Lung microvascular endothelial cell (primary cell): Measurements from ENCODE around the gene FRG1. TPM values are rescaled to one million over a fixed set of nuclear protein-coding genes. Genes with fewer than 3 reads are reported as not detected.
"Not testable (repeated sequence)": the region's sequence is repeated elsewhere in the genome, so short reads cannot be mapped to it uniquely, and the experiment has no call there.

Experiments
- DNase-seq, 2 donors: peaks; one replicate each; pipeline versions ENCODE4 v3.0.0 to v3.0.0-alpha.2; 2010; ENCODE audit warnings: low read depth in 2 of 2
- total RNA-seq: library from RNA; depleted of rRNA; stranded (reverse); fragments of >200 nt; gene quantifications from 2 replicates; pipeline ENCODE4 v1.2.1, GENCODE V29; 2014

FRG1 gene
- total RNA-seq, 1 donor from 2014 or later, result 24.0 TPM

- not testable (repeated sequence) for DNase-seq
Observed at GRCh38 chr4:189985651-189986243, 45.1 kb downstream of the FRG1 start.

GRCh38 chr4:189988877-189989431 lies 48.3 kb downstream of the FRG1 start:
- no peak for DNase-seq

- not testable (repeated sequence) for DNase-seq
Observed at GRCh38 chr4:189989941-189990340, 49.3 kb downstream of the FRG1 start.

Other genes starting within 250 kb of the FRG1 start
- not detected in 2 replicates for gene FRG2, start 86.4 kb downstream of the FRG1 start, total RNA-seq
- gene DBET, start 123.6 kb downstream of the FRG1 start, total RNA-seq, result not detected in 2 replicates
- not detected in 2 replicates for gene DUX4, start 232.9 kb downstream of the FRG1 start, total RNA-seq